ENCODE measurements around the gene APBB2. TPM values are rescaled to one million over a fixed set of nuclear protein-coding genes. Genes with fewer than 3 reads are reported as not detected.

The APBB2 gene
- total RNA-seq, 4 donors from 2014 or later, result 66.3 to 133 (median 90.2) TPM

- peaks cover 0 to 56% (median 13%) of the 10 kb centered on the region in 3 donors for H3K4me1 ChIP-seq
- TF ChIP-seq EP300 (IDR thresholded peaks at IDR 0.05) (no peak), POLR2AphosphoS5 (IDR thresholded peaks at IDR 0.05) (no peak), POLR2A (IDR thresholded peaks at IDR 0.05) (no peak), CTCF (IDR thresholded peaks at IDR 0.05) (no peak)
- ATAC-seq, result peak; percentile 45
- H3K27me3 ChIP-seq, result no peaks in the 10 kb centered on the region
- H3K27ac ChIP-seq, result peak overlapping the region in 3 of 4 donors; percentile 68 to 75 (median 74)
- no peaks in the 10 kb centered on the region for H3K36me3 ChIP-seq
- H3K9me3 ChIP-seq, result no peaks in the 10 kb centered on the region
- 57 to 76% methylated on average over 4 to 11 of the region's 12 CpGs for WGBS, 2 donors (ENCODE audit: low coverage in 1 of 2)
- no peak overlapping the region for H3K4me3 ChIP-seq
These were observed 260.9 kb downstream of the APBB2 start for GRCh38 chr4:40953283-40954087.

- Histone ChIP-seq H3K9me3 (no peaks in the 10 kb centered on the region), H3K36me3 (no peaks in the 10 kb centered on the region), H3K4me3 (no peak overlapping the region), H3K4me1 (peaks cover 2 to 63% (median 18%) of the 10 kb centered on the region in 3 donors), H3K27ac (peak overlapping the region in 3 of 4 donors; percentile 27 to 74 (median 68)), H3K27me3 (no peaks in the 10 kb centered on the region)
- 92 to 96% methylated on average over 4 to 6 of the region's 7 CpGs for WGBS, 2 donors (ENCODE audit: low coverage in 1 of 2)
- no peak for ATAC-seq
- TF ChIP-seq POLR2AphosphoS5 (IDR thresholded peaks at IDR 0.05) (no peak), CTCF (IDR thresholded peaks at IDR 0.05) (no peak), POLR2A (IDR thresholded peaks at IDR 0.05) (no peak), EP300 (IDR thresholded peaks at IDR 0.05) (no peak)
These were observed 261.7 kb downstream of the APBB2 start for GRCh38 chr4:40952672-40953071.

GRCh38 chr4:40952217-40952616 lies 262.1 kb downstream of the APBB2 start:
- Histone ChIP-seq H3K9me3 (no peaks in the 10 kb centered on the region), H3K4me3 (no peak overlapping the region), H3K36me3 (no peaks in the 10 kb centered on the region), H3K27ac (no peak overlapping the region), H3K27me3 (no peaks in the 10 kb centered on the region), H3K4me1 (peaks cover 2 to 63% (median 18%) of the 10 kb centered on the region in 3 donors)
- WGBS, 2 donors (ENCODE audit: low coverage in 1 of 2), result 20 to 96% methylated on average over 1 to 4 of the region's 4 CpGs
- no peak for ATAC-seq
- TF ChIP-seq POLR2AphosphoS5 (IDR thresholded peaks at IDR 0.05) (no peak), CTCF (IDR thresholded peaks at IDR 0.05) (no peak), EP300 (IDR thresholded peaks at IDR 0.05) (no peak), POLR2A (IDR thresholded peaks at IDR 0.05) (no peak)

- H3K9me3 ChIP-seq, result no peaks in the 10 kb centered on the region
- H3K36me3 ChIP-seq, result no peaks in the 10 kb centered on the region
- H3K27ac ChIP-seq, result no peak overlapping the region
- ATAC-seq, result no peak
- WGBS, 2 donors (ENCODE audit: low coverage in 1 of 2), result 94 to 100% methylated on average over 3 of the region's 5 CpGs
- no peaks in the 10 kb centered on the region for H3K27me3 ChIP-seq
- TF ChIP-seq EP300 (IDR thresholded peaks at IDR 0.05) (no peak), POLR2A (IDR thresholded peaks at IDR 0.05) (no peak), POLR2AphosphoS5 (IDR thresholded peaks at IDR 0.05) (no peak), CTCF (IDR thresholded peaks at IDR 0.05) (no peak)
- peaks cover 2 to 62% (median 18%) of the 10 kb centered on the region in 3 donors for H3K4me1 ChIP-seq
- H3K4me3 ChIP-seq, result no peak overlapping the region
These were observed 263.3 kb downstream of the APBB2 start for GRCh38 chr4:40951026-40951425.

Data from gastroesophageal sphincter (tissue), 4 donors.